Measurements from ENCODE around the gene SELENOV. TPM values are rescaled to one million over a fixed set of nuclear protein-coding genes. Genes with fewer than 3 reads are reported as not detected.
"Not testable (repeated sequence)": the region's sequence is repeated elsewhere in the genome, so short reads cannot be mapped to it uniquely, and the experiment has no call there.

The SELENOV gene, protein sequence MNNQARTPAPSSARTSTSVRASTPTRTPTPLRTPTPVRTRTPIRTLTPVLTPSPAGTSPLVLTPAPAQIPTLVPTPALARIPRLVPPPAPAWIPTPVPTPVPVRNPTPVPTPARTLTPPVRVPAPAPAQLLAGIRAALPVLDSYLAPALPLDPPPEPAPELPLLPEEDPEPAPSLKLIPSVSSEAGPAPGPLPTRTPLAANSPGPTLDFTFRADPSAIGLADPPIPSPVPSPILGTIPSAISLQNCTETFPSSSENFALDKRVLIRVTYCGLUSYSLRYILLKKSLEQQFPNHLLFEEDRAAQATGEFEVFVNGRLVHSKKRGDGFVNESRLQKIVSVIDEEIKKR
- not detected for total RNA-seq

- ATAC-seq = no peak
Observed at GRCh38 chr19:39514840-39515550, at the start of gene SELENOV. TSS of gene SELENOV (plus strand) at chr19:39515139. CDS start at chr19:39515213, 74 bp downstream.

DNA sequence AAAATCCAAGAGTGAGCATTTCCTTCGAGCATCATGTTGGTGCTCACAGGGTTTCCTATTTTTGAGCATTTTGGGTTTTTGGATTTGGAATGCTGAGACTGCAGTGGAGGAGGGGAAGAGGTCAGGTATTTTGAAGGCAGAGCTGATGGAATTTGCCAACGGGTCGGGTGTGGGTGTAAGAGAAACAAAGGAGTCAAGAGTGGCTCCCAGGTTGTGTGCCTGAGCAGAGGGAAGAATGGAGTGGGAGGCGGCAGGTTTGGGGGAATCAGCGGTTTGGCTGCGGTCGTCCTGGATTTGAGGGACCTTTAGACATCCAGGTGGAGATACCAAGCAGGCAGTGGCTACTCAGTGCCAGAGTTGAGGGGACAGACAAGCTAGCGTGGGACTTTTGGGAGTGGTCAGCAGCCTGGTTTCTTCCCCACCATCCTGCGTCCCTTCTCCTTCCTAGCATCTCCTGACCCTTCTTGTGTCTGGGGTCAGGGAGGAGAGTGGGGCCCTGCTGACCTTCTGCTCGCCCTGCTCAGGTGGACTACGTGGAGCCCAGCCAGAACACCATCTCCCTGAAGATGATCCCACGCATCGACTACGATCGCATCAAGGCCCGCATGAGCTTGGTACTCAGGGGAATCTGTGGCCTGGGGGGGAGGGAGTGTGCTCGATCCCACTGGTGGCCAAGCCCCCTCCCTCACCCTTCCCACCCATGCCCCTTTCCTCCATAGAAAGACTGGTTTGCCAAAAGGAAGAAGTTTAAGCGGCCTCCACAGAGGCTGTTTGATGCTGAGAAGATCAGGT lies 48.8 kb upstream of the SELENOV start:
- no peak for ATAC-seq

GRCh38 chr19:39467941-39468340 lies 47.0 kb upstream of the SELENOV start:
- ATAC-seq = no peak

DNA sequence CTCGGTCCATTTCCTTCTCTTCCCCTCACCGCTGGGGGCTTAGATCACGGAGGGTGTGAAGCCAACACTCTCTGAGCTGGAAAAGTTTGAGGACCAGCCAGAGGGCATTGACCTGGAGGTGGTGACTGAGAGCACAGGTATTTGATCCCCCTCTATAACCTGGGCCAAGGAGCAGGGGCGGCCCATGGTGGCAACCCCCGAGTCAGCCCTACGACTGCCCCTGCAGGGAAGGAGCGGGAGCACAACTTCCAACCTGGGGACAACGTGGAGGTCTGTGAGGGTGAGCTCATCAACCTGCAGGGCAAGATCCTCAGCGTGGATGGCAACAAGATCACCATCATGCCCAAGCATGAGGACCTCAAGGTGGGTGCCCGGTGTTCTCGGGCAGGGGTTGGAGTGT lies 45.9 kb upstream of the SELENOV start:
- ATAC-seq = no peak

- ATAC-seq = no peak
Observed at GRCh38 chr19:39469567-39469966, 45.4 kb upstream of the SELENOV start.

GRCh38 chr19:39470724-39471339 lies 44.1 kb upstream of the SELENOV start:
- ATAC-seq = no peak

GRCh38 chr19:39471756-39472536 lies 43.0 kb upstream of the SELENOV start:
- ATAC-seq = no peak

DNA sequence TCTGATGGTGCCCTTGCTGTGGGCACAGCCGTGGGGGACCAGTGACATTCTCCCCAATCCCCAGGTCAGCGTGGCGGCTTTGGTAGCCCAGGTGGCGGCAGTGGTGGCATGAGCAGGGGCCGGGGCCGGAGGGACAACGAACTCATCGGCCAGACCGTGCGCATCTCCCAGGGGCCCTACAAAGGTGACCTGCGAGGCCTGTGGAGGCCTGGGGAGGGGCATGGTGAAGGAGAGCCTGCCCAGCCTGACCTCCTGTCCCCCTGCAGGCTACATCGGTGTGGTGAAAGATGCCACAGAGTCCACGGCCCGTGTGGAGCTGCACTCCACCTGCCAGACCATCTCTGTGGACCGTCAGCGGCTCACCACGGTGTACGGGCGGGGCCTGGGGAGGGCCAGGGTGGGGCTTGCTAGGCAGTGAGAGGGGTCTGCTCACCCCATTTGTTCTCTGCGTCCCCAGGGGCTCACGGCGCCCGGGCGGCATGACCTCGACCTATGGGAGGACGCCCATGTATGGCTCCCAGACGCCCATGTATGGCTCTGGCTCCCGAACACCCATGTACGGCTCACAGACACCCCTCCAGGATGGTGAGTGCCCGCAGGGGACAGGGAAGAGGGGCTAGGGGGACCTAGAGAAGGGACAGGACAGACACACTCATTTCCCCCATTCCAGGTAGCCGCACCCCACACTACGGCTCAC lies 42.0 kb upstream of the SELENOV start:
- peak; percentile 7 for ATAC-seq

DNA sequence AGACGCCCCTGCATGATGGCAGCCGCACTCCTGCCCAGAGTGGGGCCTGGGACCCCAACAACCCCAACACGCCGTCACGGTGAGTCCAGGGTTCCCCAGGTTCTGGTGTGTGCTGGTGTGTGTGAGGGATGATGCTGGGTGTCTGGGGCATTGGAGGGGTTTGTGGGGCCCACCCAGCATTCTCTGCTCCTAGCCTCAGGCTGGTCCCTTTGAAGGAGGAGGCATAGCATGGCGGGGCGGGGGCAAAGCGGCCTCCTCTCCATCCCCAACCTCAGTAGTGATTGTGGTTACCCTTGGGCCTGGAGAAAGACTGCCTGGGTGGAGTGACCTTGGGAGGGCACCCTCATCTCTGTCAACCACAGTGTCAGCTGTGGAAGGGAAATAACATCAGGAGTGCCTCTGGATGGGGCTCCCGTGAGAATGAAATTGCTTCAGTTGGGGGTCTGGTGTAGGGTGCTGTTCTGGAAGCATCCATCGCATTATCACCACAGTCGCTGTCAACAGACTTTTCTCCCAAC lies 41.4 kb upstream of the SELENOV start:
- ATAC-seq = no peak

DNA sequence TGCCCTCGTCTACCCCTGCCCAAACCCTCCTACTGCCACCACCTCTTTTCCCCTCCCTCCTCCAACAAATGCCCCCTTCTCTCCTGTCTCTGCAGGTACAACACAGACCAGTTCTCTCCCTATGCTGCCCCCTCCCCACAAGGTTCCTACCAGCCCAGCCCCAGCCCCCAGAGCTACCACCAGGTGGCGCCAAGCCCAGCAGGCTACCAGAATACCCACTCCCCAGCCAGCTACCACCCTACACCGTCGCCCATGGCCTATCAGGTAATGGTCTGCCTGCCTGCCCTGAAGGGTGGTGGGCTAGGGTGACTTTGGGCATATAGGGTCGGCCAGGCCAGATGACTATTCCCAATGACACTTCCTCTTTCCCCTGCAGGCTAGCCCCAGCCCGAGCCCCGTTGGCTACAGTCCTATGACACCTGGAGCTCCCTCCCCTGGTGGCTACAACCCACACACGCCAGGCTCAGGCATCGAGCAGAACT lies 40.8 kb upstream of the SELENOV start:
- ATAC-seq = peak; percentile 27

DNA sequence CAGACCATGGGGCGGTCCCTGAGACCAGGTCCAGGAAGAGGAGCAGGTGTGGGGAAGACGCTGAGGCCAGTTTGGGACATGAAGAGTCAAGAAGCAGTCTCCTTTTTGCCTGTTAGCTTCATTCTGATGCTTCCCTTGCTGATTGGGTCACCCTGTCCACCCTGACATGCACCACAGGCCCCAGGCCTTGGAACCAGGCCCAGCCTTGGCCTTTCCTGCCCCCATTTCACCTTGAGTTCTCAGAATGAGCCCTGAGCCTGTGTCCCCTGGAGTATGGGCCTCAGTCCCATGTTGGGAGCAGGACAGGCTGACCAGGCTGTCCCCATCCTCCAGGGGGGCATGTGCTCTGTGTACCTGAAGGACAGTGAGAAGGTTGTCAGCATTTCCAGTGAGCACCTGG lies 39.2 kb upstream of the SELENOV start:
- no peak for ATAC-seq

GRCh38 chr19:39479319-39479801 lies 35.6 kb upstream of the SELENOV start:
- not testable (repeated sequence) for ATAC-seq

DNA sequence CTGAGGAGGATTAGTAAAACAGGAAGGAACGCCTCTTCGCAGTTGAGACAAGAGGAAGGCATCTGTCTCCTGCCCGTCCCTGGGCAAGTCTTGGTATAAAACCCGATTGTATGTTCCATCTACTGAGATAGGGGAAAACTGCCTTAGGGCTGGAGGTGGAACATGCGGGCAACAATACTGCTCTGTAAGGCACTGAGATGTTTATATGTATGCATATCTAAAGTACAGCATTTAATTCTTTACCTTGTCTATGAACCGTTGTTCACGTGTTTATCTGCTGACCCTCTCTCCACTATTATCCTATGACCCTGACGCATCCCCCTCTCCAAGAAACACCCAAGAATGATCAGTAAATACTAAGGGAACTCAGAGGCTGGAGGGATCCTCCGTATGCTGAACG lies 35.0 kb upstream of the SELENOV start:
- ATAC-seq = no peak

DNA sequence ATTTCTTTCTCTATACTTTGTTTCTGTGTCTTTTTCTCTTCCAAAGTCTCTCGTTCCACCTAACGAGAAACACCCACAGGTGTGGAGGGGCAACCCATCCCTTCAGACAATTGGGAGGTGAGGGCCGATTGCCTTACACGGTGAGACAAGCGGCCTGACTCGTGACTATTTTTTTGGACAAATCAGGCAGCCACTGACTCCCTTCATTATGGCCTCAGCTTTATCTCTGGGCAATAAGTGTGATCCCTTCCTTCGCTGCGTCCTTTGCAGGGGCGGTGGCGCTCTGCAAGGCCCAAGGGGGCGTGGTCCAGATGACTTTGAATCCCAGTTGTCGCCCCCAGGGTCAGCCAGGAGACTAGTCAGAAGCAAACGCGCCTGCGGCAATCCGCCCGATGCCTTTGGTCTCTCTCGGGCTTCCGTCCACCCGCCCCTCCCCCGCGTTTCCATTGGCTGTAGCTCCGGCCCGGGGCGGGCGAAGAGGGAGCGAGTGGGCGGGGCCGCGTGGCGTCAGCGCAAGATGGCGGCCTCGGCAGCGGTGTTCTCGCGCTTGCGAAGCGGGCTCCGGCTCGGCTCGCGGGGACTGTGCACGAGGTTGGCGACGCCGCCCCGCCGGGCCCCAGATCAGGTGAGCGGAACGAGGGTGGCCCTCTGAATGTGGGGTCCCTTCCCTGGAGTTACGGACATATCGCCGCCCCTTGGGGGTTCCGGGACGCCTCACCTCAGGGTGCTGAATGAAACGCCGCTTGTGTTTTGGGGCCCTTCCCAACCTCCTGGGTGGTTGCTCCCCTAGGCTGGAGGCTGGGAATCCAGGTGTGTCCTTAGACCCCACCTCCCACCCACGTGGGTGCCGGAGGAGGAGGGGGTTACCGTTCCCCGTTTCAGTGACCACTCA lies 34.4 kb upstream of the SELENOV start, which contains the start of gene TIMM50:
Gene TIMM50, plus strand, starts transcription at position 502 of the 892 bp plus-strand sequence. Its CDS starts 16 bp downstream, at position 518.
- peak; percentile 97 for ATAC-seq

- ATAC-seq = peak; percentile 9
Observed at GRCh38 chr19:39481229-39481545, 33.8 kb upstream of the SELENOV start.

DNA sequence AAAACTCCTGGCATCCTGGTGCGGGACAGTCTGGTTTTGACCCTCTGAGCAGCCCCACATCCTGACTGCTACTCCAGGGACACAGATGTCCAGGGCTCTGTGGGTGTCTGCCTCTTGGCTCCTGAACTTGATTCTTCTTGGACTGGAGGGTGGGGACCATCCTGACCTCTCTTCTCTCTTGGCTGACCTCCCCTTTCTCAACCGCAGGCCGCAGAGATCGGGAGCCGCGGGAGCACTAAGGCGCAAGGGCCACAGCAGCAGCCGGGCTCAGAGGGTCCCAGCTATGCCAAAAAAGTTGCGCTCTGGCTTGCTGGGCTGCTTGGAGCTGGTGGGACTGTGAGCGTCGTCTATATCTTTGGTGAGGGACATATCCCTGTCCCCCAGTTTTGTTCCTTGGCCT lies 33.3 kb upstream of the SELENOV start:
- ATAC-seq = peak; percentile 2

DNA sequence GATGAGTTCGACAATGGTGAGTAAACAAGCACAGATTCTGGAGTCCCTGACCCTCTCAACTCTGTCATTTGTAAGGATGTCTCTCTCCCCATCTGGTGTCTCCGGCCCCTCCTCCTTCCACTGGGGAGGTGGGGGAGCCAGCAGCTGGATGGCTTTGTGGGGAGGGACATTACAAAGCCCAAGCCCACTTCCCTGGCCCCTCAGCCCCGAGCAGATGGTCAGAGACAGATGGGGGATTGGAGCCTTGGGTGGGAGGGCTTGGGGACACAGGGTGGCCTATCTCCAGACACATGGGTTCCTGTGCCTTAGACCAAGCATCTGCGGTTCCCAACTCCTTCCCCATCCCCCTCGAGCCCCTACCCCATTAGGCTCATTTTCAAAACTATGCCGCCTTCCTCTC lies 31.8 kb upstream of the SELENOV start:
- no peak for ATAC-seq

GRCh38 chr19:39489756-39490155 lies 25.2 kb upstream of the SELENOV start:
- no peak for ATAC-seq

DNA sequence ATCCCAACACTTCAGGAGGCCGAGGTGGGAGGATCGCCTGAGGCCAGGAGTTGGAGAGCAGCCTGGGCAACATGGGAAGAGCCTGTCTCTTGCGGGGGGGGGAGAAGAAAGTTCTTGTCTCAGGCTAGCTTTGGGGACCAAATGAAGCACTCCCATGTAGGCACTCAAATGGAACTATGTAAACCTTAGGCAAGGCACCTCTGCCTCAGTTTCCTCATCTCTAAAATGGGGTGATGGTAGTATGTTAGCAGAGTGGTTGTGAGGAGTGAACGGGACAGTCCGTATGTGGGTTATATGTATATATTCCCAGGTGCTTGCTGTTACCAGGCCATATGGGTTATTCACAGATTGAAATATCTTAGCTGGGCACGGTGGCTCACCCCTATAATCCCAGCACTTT lies 22.7 kb upstream of the SELENOV start:
- no peak for ATAC-seq

DNA sequence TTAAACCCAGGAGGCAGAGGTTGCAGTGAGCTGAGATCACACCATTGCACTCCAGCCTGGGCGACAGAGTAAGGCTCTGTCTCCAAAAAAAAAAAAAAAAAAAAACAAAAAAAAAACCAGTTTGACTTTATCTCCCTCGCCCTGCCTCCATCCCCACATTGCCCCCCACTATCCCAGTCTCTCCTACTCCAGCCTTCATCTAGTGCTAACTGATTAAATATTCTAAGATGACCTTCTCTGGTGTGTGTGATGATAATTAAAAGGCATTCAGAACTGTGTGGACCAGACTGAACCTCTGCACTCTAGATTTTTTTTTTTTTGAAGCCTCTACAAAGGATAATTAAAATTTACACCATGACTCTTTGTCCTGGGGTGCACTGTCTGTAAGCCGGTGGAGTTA lies 22.2 kb upstream of the SELENOV start:
- no peak for ATAC-seq

All from esophagus mucosa (tissue), 1 donor.